ENCODE data around the gene DENND2D.
"Not testable (repeated sequence)": the region's sequence is repeated elsewhere in the genome, so short reads cannot be mapped to it uniquely, and the experiment has no call there.

The DENND2D gene

GRCh38 chr1:111221633-111222291 is 21.3 kb upstream of the DENND2D start:
- no peak for DNase-seq (ENCODE audit: low spot score)

DNA sequence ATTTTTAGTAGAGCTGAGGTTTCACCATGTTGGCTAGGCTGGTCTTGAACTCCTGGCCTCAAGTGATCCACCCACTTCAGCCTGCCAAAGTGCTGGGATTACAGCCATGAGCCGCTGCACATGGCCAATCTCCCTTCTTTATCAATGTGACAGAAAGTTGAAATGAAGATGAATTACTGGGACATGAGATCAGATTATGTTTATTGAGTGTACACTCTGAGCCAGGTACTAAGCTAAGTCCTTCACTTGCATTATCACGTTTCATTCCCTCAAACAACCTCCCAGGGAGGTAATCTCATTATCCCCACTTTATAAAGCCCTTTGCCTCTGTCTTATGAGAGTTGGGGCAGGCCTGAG is 20.8 kb upstream of the DENND2D start:
- DNase-seq (ENCODE audit: low spot score) = no peak

DNA sequence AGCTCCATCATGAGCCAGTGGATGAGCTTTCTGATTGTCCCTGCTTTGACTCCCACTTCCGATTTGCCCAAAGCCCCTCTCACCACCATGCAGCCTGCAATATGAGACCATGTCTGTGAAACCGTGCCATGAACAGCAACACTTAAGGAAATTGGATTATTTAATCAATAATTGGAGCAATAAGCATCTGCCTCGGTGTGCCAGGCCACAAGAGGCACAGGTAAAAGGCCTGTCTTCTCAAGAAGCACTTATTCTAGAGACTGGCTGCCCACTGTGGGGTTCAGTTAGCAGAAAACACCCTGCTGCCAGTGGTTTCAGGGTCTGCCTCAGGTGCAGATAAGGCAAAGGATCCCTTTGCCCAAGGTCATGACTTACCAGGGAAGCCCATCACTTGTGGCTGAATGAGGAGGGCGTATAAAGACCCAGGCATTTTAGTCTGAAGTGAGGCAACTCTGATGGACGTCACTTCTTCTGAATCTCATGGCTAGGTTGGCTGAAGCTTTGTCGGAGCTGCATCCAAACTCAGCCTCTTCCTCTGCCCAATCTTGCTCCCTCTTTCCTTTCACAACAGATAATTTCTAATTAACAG is 19.9 kb upstream of the DENND2D start:
- DNase-seq (ENCODE audit: low spot score) = no peak

GRCh38 chr1:111219557-111220286 is 19.3 kb upstream of the DENND2D start:
- DNase-seq (ENCODE audit: low spot score) = no peak

- DNase-seq (ENCODE audit: low spot score) = no peak
These were observed 18.5 kb upstream of the DENND2D start for GRCh38 chr1:111218701-111219556.

GRCh38 chr1:111217183-111217910 is 16.9 kb upstream of the DENND2D start:
- no peak for DNase-seq (ENCODE audit: low spot score)

- no peak for DNase-seq (ENCODE audit: low spot score)
These were observed 16.3 kb upstream of the DENND2D start for GRCh38 chr1:111216751-111217150.

DNA sequence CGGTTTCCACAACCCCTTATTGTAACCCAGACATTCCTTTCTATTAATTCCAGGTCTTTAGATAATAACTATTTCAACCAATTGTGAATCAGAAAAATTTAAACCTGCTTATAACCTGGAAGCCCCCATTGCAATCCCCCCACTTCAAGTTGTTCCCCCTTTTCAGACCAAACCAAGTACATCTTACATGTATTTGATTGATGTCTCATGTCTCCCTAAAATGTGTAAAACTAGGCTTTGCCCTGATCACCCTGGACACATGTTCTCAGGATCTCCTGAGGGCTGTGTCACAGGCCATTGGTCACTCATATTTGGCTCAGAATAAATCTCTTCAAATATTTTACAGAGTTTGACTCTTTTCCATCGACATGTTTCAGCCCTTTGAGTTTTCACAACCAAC is 14.8 kb upstream of the DENND2D start:
- DNase-seq (ENCODE audit: low spot score) = not testable (repeated sequence)

GRCh38 chr1:111214884-111215283 is 14.4 kb upstream of the DENND2D start:
- no peak for DNase-seq (ENCODE audit: low spot score)

GRCh38 chr1:111214074-111214801 is 13.8 kb upstream of the DENND2D start:
- DNase-seq (ENCODE audit: low spot score) = no peak

DNA sequence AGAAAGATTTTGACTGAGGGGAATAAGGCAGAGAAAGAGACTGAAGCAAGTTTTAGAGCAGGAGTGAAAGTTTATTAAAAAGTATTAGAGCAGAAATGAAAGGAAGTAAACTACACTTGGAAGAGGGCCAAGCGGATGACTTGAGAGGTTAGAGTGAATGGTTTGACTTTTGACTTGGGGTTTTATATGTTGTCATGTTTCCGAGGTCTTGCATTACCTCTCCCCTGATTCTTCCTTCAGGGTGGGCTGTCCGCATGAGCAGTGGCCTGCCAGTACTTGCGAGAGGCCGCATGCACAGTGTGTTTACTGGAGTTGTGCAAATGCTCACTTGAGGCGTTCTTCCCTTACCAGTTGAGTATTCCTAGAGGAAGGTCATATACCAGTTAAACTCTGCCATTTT is 13.0 kb upstream of the DENND2D start:
- DNase-seq (ENCODE audit: low spot score) = no peak

DNA sequence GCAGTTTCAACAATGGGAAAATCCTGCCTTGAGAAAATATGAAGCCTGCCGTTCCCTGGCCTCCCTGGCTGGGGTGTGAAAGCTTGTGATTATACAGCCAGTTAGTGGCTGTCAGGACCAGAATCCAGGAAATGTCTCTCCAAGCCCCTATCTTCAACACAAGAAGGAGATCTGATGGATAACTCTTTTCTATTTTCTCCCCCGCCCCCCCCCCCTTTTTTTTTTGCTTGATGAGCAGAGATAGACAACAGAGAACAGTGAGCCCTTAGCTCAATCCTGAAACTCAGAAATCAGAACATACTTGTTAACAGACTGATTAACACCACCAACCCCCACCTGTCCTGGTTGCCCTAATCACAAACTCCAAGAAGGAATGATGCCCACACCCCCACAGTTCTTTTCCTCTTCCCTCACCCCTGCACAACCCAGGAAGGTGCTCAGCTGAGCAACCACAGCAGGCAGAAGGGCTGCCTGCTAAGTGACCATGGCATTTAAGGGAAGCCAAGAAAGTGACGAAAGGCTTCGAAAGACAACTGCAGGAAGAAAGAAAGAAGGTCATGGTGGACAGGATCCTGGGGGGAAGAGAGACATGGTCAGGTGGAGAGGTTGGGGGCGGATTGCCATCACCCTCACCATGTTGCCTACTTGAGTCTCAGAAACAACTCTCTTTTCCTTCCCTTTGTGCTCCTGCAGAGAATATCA is 12.3 kb upstream of the DENND2D start:
- no peak for DNase-seq (ENCODE audit: low spot score)

GRCh38 chr1:111211921-111212320 is 11.5 kb upstream of the DENND2D start:
- DNase-seq (ENCODE audit: low spot score) = no peak

DNA sequence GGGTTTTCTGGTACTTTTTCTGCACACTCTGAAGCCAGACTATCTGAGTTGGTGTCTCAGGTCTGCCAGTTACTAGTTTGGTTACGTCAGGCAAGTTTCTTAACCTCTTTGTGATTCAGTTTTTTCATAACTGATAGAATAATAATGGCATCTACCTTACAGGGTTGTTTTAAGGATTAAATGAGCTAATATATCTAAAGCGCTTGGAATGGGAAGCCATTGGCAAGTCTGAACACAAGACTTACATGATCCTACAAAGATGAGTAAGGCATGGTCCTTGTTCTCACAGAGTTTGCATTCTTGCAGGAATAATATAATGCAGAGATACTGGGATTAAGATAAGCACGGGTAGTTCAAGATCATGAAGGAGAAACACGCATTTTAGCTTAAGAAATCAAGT is 9.2 kb upstream of the DENND2D start:
- no peak for DNase-seq (ENCODE audit: low spot score)

- no peak for DNase-seq (ENCODE audit: low spot score)
These were observed 8.5 kb upstream of the DENND2D start for GRCh38 chr1:111208921-111209320.

- DNase-seq (ENCODE audit: low spot score) = no peak
These were observed 5.2 kb upstream of the DENND2D start for GRCh38 chr1:111205714-111206050.

GRCh38 chr1:111204983-111205713 is 4.7 kb upstream of the DENND2D start:
- DNase-seq (ENCODE audit: low spot score) = no peak

- no peak for DNase-seq (ENCODE audit: low spot score)
These were observed 3.9 kb upstream of the DENND2D start for GRCh38 chr1:111204201-111204982.

GRCh38 chr1:111203681-111204200 is 3.3 kb upstream of the DENND2D start:
- peak; percentile 50 for DNase-seq (ENCODE audit: low spot score)
